Activated effector memory CD4-positive, alpha-beta T cell treated with anti-CD3 and anti-CD28 coated beads, Interleukin-2, amount 50 U/mL, for 16 hours (primary cell): Measurements from ENCODE around the gene CNTNAP2.
"Not testable (repeated sequence)": the region's sequence is repeated elsewhere in the genome, so short reads cannot be mapped to it uniquely, and the experiment has no call there.

Experiments used
- DNase-seq: peaks from one replicate; pipeline ENCODE4 v3.0.0-alpha.2; 2020

Gene CNTNAP2

GRCh38 chr7:146172112-146172511, 55.5 kb downstream of the CNTNAP2 start:
- DNase-seq = no peak

DNA sequence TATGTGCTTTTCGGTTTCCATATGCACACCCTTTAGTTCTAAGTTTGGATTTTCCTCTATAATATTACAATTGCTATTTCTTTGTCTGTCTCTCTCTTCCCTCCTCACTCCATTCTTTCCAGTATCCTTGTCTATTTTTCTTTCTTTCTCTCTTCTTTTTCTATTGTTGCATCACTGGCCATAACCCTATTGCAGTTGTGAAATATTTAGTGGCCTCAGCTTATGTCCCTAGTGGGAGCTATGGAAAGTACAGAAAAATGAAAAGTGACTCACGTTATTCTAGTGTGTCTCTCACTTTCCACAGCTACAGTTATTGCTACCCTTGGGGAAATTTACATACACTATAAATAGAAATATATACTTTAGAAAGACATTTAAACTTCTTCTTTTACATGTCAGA, 59.1 kb downstream of the CNTNAP2 start:
- no peak for DNase-seq

- DNase-seq = no peak
These were observed 60.3 kb downstream of the CNTNAP2 start for GRCh38 chr7:146176860-146177259.

GRCh38 chr7:146177301-146177700, 60.7 kb downstream of the CNTNAP2 start:
- DNase-seq = no peak

DNA sequence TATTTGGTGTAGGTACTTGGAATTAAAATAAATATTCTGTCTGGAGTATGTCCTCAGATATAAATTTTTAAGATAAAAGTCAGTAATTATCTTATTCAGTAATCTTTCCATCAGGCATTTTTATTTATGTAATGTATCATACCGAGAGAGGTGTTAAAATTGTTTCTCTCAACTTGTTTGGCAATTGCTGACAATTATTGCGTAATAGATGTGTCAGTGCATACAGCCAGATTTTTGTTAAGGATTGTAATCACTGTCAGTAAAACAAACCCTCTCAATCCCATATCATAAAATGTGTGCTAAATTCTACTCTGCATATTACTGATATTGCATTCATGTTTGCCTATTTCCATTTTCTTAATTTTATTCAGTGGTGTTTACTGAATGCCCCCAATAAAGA, 69.2 kb downstream of the CNTNAP2 start:
- no peak for DNase-seq

- DNase-seq = not testable (repeated sequence)
These were observed 74.8 kb downstream of the CNTNAP2 start for GRCh38 chr7:146191428-146191827.

GRCh38 chr7:146201945-146202344, 85.3 kb downstream of the CNTNAP2 start:
- no peak for DNase-seq

GRCh38 chr7:146206270-146206669, 89.7 kb downstream of the CNTNAP2 start:
- DNase-seq = no peak

DNA sequence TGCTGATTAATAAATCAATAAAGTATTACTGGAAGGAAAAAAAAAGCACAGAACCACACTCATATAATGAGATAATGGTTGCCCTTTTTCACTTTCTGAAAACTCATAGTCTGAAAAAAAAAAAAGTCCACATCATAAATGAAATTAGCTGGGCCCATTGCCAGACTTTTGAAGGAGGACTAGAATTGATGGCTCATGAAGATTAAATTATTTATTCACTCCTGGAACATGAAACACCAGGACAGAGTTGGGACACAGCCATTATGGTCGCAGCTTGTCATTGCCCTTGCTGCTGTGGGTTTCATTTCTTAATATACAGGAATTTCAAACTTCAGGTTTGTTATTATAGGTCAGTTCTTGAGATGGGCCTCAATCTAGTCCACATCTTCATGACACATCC, 91.9 kb downstream of the CNTNAP2 start:
- DNase-seq = no peak

GRCh38 chr7:146214842-146215241, 98.2 kb downstream of the CNTNAP2 start:
- DNase-seq = no peak

- DNase-seq = no peak
These were observed 99.9 kb downstream of the CNTNAP2 start for GRCh38 chr7:146216396-146217041.

GRCh38 chr7:146223851-146224250, 107.2 kb downstream of the CNTNAP2 start:
- no peak for DNase-seq

DNA sequence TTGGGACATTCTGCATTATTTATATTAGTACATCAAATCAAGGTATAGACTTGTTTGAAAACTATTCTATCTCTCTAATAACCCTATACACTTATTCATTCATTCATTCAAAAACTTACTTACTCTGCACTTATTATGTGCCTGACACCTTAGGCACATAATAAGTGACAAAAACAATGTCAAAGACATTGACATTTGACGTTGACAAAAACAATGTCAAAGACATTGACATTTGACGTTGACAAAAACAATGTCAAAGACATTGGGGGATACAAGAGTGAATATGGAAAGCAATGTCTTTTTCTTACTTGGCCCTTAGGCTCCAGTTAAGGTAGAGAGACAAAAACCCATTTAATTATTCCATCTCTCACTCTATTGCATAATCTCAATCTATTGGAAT, 116.0 kb downstream of the CNTNAP2 start:
- no peak for DNase-seq

DNA sequence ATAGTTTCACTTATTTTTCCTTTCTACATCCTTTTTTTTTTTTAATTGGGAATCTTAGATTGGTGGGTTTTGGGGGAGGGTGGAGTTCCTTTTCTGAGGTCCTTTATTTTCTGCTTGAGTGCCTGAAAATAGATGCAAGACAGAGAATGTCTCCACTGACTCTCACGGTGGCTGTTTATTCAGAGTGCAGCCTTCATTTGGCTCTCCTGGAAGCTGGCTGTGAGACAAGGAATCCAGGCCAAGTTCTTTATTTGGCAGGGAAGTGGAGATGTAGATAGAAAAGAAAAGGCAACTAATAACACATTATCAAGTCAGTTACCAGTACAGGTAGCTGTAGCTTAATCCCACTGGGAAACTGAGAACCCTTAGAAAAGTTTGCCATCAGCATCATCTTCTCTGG, 118.6 kb downstream of the CNTNAP2 start:
- DNase-seq = no peak

DNA sequence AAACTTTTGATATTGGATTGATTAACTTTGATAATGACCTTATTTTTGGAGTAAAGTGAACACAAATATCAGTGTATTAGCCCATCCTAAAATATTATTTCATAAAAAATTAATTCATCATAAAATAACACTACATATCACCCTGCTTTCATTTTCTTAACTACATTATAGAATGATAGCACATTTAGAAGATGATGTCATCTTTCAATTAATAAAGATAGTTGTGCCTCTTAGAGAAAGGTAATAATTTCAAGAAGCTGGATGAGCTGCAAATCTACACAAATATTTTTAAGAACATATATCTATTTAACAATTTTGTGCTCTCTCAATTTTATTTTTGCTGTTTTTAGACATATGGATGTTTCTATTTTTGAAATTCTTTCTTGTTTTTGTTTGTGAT, 126.1 kb downstream of the CNTNAP2 start:
- DNase-seq = no peak

- not testable (repeated sequence) for DNase-seq
These were observed 131.4 kb downstream of the CNTNAP2 start for GRCh38 chr7:146247991-146248390.

DNA sequence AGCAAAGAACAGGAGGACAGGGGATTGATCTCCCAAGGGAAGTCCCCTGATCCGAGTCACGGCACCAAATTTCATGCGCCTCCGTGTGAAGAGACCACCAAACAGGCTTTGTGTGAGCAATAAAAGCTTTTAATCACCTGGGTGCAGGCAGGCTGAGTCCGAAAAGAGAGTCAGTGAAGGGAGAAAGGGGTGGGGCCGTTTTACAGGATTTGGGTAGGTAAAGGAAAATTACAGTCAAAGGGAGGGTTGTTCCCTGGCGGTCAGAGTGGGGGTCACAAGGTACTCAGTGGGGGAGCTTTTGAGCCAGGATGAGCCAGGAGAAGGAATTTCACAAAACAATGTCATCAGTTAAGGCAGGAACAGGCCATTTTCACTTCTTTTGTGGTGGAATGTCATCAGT, 132.1 kb downstream of the CNTNAP2 start:
- DNase-seq = not testable (repeated sequence)

GRCh38 chr7:146249272-146249671, 132.7 kb downstream of the CNTNAP2 start:
- DNase-seq = no peak

DNA sequence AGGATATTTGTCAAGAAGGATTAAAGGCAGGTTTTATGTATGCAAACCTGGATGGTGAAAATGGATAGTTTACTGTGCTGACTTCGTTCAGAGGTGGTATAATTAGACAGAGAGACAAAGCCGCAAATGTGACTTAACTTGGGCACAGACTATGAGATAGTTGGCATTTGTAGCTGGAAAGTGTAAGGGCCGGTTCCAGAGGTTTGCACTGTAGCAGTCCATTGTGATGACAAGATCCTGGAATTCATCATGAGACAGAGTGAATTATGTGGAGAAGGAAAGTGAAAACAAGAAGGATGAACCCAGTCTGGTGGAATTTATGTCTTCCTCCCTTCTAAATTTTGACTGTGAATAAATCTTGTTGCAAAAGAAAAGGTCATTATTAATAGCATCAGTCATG, 139.0 kb downstream of the CNTNAP2 start:
- no peak for DNase-seq

DNA sequence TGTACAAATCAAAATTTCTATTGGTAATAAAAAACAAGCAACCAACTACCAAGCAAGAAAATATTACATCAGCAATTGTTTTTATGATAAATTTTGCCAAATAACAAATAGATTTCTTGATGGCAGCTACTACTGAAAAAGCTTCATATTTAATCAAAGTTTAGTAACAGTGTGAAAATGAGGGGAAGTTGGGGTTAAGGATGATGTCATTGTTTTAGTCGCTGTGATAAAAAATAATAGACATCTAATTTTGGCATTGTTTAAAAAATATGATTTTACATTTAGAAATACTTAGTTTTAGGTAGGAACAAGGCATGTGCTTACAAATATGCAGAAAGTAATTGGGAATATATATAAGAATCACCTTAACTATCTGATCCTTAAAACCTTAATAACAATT, 145.9 kb downstream of the CNTNAP2 start:
- no peak for DNase-seq

DNA sequence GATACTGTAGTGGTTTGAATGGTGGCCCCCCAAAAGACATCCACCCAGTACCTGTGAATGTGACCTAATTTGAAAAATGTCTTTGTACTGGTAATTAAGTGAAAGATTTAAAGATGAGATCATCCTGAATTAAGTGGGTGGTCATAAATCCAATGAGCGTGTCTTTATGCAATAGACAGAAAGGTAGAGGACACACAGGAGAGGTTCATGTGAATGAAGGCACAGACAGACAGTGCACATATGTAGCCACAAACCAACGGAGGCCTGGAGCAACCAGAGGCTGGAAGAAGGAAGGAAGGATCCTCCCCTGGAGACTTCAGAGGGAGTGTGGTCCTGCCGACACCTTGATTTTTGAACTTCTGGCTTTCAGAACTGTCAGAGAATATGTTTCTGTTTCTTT, 160.3 kb downstream of the CNTNAP2 start:
- no peak for DNase-seq

- no peak for DNase-seq
These were observed 168.8 kb downstream of the CNTNAP2 start for GRCh38 chr7:146285418-146285817.

- no peak for DNase-seq
These were observed 174.1 kb downstream of the CNTNAP2 start for GRCh38 chr7:146290746-146291145.

DNA sequence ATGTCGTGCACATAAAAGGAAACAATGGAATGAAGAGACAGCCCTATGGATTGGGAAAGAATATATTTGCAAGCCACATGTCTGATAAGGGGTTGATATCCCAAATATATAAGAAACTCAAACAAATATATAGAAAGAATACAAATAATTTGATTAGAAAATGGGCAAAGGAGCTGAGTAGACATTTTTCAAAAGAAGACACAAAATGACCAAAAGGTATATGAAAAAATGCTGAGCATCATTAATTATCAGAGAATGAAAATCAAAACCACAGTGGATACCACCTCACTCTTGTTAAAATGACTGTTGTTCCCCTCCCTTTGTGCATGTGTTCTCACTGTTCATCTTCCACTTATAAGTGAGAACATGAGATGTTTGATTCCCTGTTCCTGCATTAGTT, 175.3 kb downstream of the CNTNAP2 start:
- no peak for DNase-seq

DNA sequence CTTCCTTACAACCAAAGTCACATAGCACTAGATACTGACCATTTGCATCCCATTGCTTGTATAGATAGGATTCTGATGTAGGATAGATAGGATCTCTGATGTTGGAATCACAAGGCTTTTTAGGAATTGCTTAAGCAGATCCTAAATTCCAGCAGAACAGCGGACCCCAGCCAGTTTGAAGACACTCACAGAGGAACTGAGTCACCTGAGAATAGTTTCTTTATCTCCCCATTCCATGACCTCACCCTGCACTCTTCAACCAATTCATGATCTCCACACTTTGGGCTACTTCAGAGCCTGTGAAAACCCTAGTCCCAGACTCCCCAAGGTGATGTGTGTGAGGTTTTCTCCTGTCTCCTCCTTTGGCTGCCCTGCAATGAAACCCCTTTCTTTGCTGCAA, 179.4 kb downstream of the CNTNAP2 start:
- no peak for DNase-seq

DNA sequence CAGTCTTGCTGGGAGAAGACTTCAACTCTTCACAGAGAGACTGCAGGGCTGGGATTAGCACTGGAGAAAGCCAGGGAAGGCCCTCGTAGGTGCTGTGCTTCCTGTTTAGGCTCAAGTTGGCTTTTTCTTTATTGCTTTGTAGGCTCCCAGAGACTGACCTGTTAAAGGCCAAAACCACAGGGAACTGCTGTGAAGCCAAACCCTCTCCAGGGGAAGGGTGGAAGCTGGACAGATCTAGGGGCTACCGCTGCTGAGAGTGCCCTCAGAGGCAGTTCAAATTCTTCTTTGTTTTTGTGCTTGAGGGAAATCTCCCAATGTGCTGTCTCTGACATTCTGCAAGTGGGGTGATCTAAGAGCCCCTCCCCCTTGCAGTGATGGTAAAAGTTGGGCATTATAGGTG, 198.4 kb downstream of the CNTNAP2 start:
- no peak for DNase-seq
